ENCODE results near the gene RGS2. TPM values are rescaled to one million over a fixed set of nuclear protein-coding genes. Genes with fewer than 3 reads are reported as not detected.

RGS2 gene
- polyA plus RNA-seq, 1 donor from 2014 or later, result 189 TPM

DNA sequence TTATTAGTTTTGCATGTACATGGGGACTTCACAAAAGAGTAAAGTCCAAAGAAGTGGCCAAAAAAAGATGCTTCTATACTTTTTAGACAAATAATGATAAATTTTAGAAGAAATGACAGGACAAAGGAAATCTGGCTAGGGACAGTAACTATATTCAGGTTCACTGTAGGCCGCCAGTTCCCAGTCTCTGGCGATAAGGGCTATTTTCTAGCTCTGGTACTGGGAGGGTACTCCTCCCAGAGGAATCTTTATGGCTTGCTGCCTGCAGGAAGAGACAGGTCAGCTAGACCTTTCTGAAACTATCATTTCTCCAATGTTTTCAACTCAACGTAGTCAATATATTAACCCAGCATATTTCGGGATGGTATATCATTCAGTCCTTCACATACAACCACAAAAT lies 37.5 kb upstream of the RGS2 start:
- Histone ChIP-seq H3K36me3 (ENCODE audit: insufficient read depth, low read length) (no peaks in the 10 kb centered on the region), H3K79me2 (replicated peaks; ENCODE audit: insufficient read depth, low read length) (no peaks in the 10 kb centered on the region)

DNA sequence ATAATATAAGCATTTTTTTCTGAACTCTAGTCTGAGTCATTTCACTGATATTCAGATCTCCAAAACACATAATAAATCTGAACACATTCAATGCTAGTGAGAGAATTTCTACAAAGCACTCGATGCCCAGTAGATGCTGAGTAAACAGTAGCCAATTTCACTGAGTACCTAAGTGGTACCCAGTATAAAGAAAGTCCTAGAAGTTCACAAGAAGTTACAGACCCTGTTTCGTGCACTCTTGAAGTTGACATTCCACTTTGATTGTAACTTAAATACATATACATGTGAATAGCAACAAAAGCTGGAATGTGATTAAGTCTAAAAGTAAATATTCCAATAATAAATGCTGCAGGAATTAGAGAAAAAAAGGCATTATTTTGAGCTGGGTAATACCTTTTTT lies 33.2 kb upstream of the RGS2 start:
- H3K27me3 ChIP-seq (ENCODE audit: insufficient read depth, low read depth, low read length), result no peaks in the 10 kb centered on the region
- no peaks in the 10 kb centered on the region for H3K79me2 ChIP-seq (replicated peaks; ENCODE audit: insufficient read depth, low read length)
- no peaks in the 10 kb centered on the region for H3K36me3 ChIP-seq (ENCODE audit: insufficient read depth, low read length)
- no peak overlapping the region for H2AFZ ChIP-seq (ENCODE audit: low read depth, low read length)
- H4K20me1 ChIP-seq (ENCODE audit: insufficient read depth), result no peaks in the 10 kb centered on the region
- H3F3A ChIP-seq (ENCODE audit: insufficient read depth, low read length, poor library complexity, severe bottlenecking), result no peaks in the 10 kb centered on the region
- no peak overlapping the region for H3K9ac ChIP-seq (ENCODE audit: low read length)
- TF ChIP-seq, protein P1, sequence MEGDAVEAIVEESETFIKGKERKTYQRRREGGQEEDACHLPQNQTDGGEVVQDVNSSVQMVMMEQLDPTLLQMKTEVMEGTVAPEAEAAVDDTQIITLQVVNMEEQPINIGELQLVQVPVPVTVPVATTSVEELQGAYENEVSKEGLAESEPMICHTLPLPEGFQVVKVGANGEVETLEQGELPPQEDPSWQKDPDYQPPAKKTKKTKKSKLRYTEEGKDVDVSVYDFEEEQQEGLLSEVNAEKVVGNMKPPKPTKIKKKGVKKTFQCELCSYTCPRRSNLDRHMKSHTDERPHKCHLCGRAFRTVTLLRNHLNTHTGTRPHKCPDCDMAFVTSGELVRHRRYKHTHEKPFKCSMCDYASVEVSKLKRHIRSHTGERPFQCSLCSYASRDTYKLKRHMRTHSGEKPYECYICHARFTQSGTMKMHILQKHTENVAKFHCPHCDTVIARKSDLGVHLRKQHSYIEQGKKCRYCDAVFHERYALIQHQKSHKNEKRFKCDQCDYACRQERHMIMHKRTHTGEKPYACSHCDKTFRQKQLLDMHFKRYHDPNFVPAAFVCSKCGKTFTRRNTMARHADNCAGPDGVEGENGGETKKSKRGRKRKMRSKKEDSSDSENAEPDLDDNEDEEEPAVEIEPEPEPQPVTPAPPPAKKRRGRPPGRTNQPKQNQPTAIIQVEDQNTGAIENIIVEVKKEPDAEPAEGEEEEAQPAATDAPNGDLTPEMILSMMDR (IDR thresholded peaks at IDR 0.05; ENCODE audit: poor library complexity, severe bottlenecking), result no peak
- TF ChIP-seq POLR2AphosphoS5 (IDR thresholded peaks at IDR 0.05), result no peak
- no peak for TF ChIP-seq EZH2 (IDR thresholded peaks at IDR 0.05; ENCODE audit: borderline replicate concordance, insufficient read depth, low read length, poor library complexity, severe bottlenecking)
- TF ChIP-seq, protein P2, sequence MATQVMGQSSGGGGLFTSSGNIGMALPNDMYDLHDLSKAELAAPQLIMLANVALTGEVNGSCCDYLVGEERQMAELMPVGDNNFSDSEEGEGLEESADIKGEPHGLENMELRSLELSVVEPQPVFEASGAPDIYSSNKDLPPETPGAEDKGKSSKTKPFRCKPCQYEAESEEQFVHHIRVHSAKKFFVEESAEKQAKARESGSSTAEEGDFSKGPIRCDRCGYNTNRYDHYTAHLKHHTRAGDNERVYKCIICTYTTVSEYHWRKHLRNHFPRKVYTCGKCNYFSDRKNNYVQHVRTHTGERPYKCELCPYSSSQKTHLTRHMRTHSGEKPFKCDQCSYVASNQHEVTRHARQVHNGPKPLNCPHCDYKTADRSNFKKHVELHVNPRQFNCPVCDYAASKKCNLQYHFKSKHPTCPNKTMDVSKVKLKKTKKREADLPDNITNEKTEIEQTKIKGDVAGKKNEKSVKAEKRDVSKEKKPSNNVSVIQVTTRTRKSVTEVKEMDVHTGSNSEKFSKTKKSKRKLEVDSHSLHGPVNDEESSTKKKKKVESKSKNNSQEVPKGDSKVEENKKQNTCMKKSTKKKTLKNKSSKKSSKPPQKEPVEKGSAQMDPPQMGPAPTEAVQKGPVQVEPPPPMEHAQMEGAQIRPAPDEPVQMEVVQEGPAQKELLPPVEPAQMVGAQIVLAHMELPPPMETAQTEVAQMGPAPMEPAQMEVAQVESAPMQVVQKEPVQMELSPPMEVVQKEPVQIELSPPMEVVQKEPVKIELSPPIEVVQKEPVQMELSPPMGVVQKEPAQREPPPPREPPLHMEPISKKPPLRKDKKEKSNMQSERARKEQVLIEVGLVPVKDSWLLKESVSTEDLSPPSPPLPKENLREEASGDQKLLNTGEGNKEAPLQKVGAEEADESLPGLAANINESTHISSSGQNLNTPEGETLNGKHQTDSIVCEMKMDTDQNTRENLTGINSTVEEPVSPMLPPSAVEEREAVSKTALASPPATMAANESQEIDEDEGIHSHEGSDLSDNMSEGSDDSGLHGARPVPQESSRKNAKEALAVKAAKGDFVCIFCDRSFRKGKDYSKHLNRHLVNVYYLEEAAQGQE (IDR thresholded peaks at IDR 0.05; ENCODE audit: borderline replicate concordance), result no peak
- TF ChIP-seq EP300 (conservative IDR thresholded peaks at IDR 0.05; ENCODE audit: poor library complexity, severe bottlenecking), result no peak
- TF ChIP-seq SMC3 (conservative IDR thresholded peaks at IDR 0.05; ENCODE audit: poor library complexity), result no peak
- TF ChIP-seq TAF1 (IDR thresholded peaks at IDR 0.05; ENCODE audit: low read depth), result no peak
- TF ChIP-seq RAD21 (conservative IDR thresholded peaks at IDR 0.05), result no peak
- no peak for TF ChIP-seq MXI1 (conservative IDR thresholded peaks at IDR 0.05; ENCODE audit: poor library complexity, severe bottlenecking)
- no peak overlapping the region for H3K4me3 ChIP-seq (ENCODE audit: low read length)
- H3K4me2 ChIP-seq (ENCODE audit: low read length), result no peak overlapping the region
- no peaks in the 10 kb centered on the region for H3K9me3 ChIP-seq (ENCODE audit: low read length)
- no peak overlapping the region for H3K27ac ChIP-seq (ENCODE audit: low read length)
- H3K9me2 ChIP-seq (ENCODE audit: insufficient read depth, low read length), result no peaks in the 10 kb centered on the region

More for the DNA sequence above, 37.5 kb upstream of the RGS2 start:
- no peaks in the 10 kb centered on the region for H3K27me3 ChIP-seq (ENCODE audit: insufficient read depth, low read depth, low read length)
- H3K4me3 ChIP-seq (ENCODE audit: low read length), result no peak overlapping the region
- TF ChIP-seq SMC3 (conservative IDR thresholded peaks at IDR 0.05; ENCODE audit: poor library complexity) (no peak), EZH2 (IDR thresholded peaks at IDR 0.05; ENCODE audit: borderline replicate concordance, insufficient read depth, low read length, poor library complexity, severe bottlenecking) (no peak), MXI1 (conservative IDR thresholded peaks at IDR 0.05; ENCODE audit: poor library complexity, severe bottlenecking) (no peak), EP300 (conservative IDR thresholded peaks at IDR 0.05; ENCODE audit: poor library complexity, severe bottlenecking) (no peak), RAD21 (conservative IDR thresholded peaks at IDR 0.05) (no peak), TAF1 (IDR thresholded peaks at IDR 0.05; ENCODE audit: low read depth) (no peak), POLR2AphosphoS5 (IDR thresholded peaks at IDR 0.05) (no peak)
- TF ChIP-seq, protein P2 (IDR thresholded peaks at IDR 0.05; ENCODE audit: borderline replicate concordance), result no peak
- TF ChIP-seq, protein P1 (IDR thresholded peaks at IDR 0.05; ENCODE audit: poor library complexity, severe bottlenecking), result no peak
- no peaks in the 10 kb centered on the region for H4K20me1 ChIP-seq (ENCODE audit: insufficient read depth)
- no peak overlapping the region for H3K9ac ChIP-seq (ENCODE audit: low read length)
- no peaks in the 10 kb centered on the region for H3F3A ChIP-seq (ENCODE audit: insufficient read depth, low read length, poor library complexity, severe bottlenecking)
- H3K27ac ChIP-seq (ENCODE audit: low read length), result no peak overlapping the region
- no peak overlapping the region for H3K4me2 ChIP-seq (ENCODE audit: low read length)
- H2AFZ ChIP-seq (ENCODE audit: low read depth, low read length), result no peak overlapping the region
- H3K9me3 ChIP-seq (ENCODE audit: low read length), result no peaks in the 10 kb centered on the region
- no peaks in the 10 kb centered on the region for H3K9me2 ChIP-seq (ENCODE audit: insufficient read depth, low read length)

Measured in neural cell (in vitro differentiated cells).